Sigmoid colon (tissue), 7 donors: ENCODE results near the gene DUOXA1. TPM values are rescaled to one million over a fixed set of nuclear protein-coding genes. Genes with fewer than 3 reads are reported as not detected.

Experiments
- DNase-seq: peaks from one replicate; pipeline ENCODE4 v3.0.0-alpha.2; 2019
- H3K27ac ChIP-seq, 4 donors: fragments of 200-600 bp; sonication (generic); one replicate each; pipeline ENCODE4 v1.5.1; 2016 to 2019; ENCODE audit warnings: mild to moderate bottlenecking in 1 of 4
- H3K27me3 ChIP-seq, 3 donors: fragments of 200-600 bp; sonication (generic); one replicate each; pipeline ENCODE4 v1.5.1; 2019; ENCODE audit warnings: mild to moderate bottlenecking in 1 of 3
- H3K36me3 ChIP-seq, 4 donors: fragments of 200-600 bp; sonication (generic); one replicate each; pipeline ENCODE4 v1.5.1; 2016 to 2019
- H3K4me1 ChIP-seq, 4 donors: fragments of 200-600 bp; sonication (generic); one replicate each; pipeline ENCODE4 v1.5.1; 2017 to 2019
- H3K4me3 ChIP-seq, 4 donors: fragments of 200-600 bp; sonication (generic); one replicate each; pipeline ENCODE4 v1.5.1; 2017 to 2019; ENCODE audit warnings: mild to moderate bottlenecking in 2 of 4, moderate library complexity in 1 of 4
- H3K9me3 ChIP-seq, 4 donors: fragments of 200-600 bp in 3 of 4; sonication (generic) in 3 of 4; one replicate each; pipeline versions ENCODE4 v1.5.1 to v1.6.1; 2013 to 2019
- EP300 ChIP-seq, 4 donors: sonication (generic); formaldehyde crosslinking; IDR thresholded peaks; one replicate each; pipeline ENCODE4 v1.6.1; 2017; ENCODE audit warnings: antibody characterized with exemption in 4 of 4
- POLR2A ChIP-seq, 2 donors: fragments of 450-650 bp; IDR thresholded peaks; one replicate each; pipeline ENCODE4 v1.6.1; 2016; ENCODE audit warnings: antibody characterized with exemption in 2 of 2, mild to moderate bottlenecking in 2 of 2, moderate library complexity in 2 of 2
- POLR2AphosphoS5 ChIP-seq, 4 donors: sonication (generic); formaldehyde crosslinking; IDR thresholded peaks; one replicate each; pipeline ENCODE4 v1.6.1; 2017; ENCODE audit warnings: antibody characterized with exemption in 4 of 4
- WGBS, 2 donors: extraction: QIAGEN DNeasy Blood & Tissue Kit; methylation state at CpG; one replicate each; pipeline ENCODE4 v1.1.7; 2013; 5-methylcytosine and 5-hydroxymethylcytosine counted together
- intact Hi-C: fragments of 100-400 bp; cut with DNase I; formaldehyde crosslinking; loops from one replicate; pipeline ENCODE4 v1.15.1; 2023
- polyA plus RNA-seq, 3 donors: library from polyadenylated mRNA; stranded (reverse); fragments of 200-250 nt; gene quantifications; one replicate each; pipeline ENCODE4 v1.2.3, GENCODE V29; 2013
- total RNA-seq, 4 donors: library from RNA; depleted of rRNA; stranded (reverse); fragments of >200 nt; gene quantifications; one replicate each; pipeline ENCODE4 v1.1.0, GENCODE V29; 2016
- TF ChIP-seq, protein P1 (sequence below), 4 experiments: fragments of 450-650 bp in 3 of 4; fragments of 200-600 bp in 1 of 4; IDR thresholded peaks; one replicate each; pipeline ENCODE4 v1.5.1; 2016 to 2019; ENCODE audit warnings: antibody characterized with exemption in 4 of 4, mild to moderate bottlenecking in 3 of 4, moderate library complexity in 2 of 4
- donor health status: healthy with polysubstance abuse.
- donor health status: Bipolar disorder and iron deficiency.
- donor health status: healthy.

Gene DUOXA1
- total and polyA plus RNA-seq, 7 donors = 0.36 to 3.1 (median 1.7) TPM; not detected in 2

DNA sequence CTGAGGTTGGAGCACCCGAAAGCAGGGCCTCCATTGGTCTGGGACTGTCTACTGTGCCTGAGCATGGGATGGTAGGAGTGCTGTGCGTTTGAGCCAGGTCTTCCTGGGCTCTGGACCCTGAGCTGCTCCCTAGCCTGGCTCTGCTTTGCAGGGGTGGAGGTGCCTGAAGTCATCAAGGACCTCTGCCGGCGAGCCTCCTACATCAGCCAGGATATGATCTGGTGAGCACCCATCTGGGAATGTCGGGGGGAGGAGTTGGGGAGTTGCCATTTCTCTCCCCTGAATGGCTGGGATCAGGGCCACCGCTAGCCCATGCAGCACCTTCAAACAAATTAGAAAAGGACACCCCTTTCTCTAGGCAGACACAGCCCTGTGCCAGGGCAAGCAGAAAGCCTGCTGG is 20.8 kb upstream of the DUOXA1 start:
- Histone ChIP-seq H3K36me3 (peaks cover 0 to 7% (median 0%) of the 10 kb centered on the region in 4 donors), H3K27me3 (no peaks in the 10 kb centered on the region), H3K4me3 (no peak overlapping the region), H3K9me3 (no peaks in the 10 kb centered on the region), H3K27ac (no peak overlapping the region), H3K4me1 (no peaks in the 10 kb centered on the region)
- intact Hi-C loops = no loop called here
- TF ChIP-seq, protein P1, sequence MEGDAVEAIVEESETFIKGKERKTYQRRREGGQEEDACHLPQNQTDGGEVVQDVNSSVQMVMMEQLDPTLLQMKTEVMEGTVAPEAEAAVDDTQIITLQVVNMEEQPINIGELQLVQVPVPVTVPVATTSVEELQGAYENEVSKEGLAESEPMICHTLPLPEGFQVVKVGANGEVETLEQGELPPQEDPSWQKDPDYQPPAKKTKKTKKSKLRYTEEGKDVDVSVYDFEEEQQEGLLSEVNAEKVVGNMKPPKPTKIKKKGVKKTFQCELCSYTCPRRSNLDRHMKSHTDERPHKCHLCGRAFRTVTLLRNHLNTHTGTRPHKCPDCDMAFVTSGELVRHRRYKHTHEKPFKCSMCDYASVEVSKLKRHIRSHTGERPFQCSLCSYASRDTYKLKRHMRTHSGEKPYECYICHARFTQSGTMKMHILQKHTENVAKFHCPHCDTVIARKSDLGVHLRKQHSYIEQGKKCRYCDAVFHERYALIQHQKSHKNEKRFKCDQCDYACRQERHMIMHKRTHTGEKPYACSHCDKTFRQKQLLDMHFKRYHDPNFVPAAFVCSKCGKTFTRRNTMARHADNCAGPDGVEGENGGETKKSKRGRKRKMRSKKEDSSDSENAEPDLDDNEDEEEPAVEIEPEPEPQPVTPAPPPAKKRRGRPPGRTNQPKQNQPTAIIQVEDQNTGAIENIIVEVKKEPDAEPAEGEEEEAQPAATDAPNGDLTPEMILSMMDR (IDR thresholded peaks at IDR 0.05) = no peak
- TF ChIP-seq POLR2AphosphoS5 (IDR thresholded peaks at IDR 0.05) (no peak), EP300 (IDR thresholded peaks at IDR 0.05) (no peak), POLR2A (IDR thresholded peaks at IDR 0.05) (no peak)
- no peak for DNase-seq
- WGBS, 2 donors = 89 to 92% methylated on average over 6 of the region's 6 CpGs

DNA sequence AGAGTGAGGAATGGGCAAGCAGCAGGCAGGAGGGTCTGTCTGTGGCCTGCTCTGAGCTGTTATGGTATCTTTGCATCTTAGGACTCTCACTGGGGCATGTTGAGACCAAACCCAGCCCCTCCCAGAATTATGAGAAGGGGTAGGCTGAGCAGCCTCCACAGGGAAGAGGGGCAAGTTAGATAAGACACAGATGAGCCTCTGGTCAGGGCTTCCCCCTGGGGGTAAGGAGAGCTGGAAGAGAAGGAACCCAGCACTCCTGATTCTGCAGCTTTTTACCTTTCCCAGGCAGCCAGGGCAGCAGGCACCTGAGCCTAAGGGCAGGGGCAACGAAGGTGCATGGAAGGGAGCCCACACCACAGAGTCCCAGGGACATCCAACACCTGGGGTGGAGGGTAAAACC is 19.4 kb upstream of the DUOXA1 start:
- Histone ChIP-seq H3K36me3 (peaks cover 0 to 7% (median 0%) of the 10 kb centered on the region in 4 donors), H3K4me1 (no peaks in the 10 kb centered on the region), H3K27ac (no peak overlapping the region), H3K9me3 (no peaks in the 10 kb centered on the region), H3K27me3 (no peaks in the 10 kb centered on the region), H3K4me3 (no peak overlapping the region)
- no peak for DNase-seq
- TF ChIP-seq EP300 (IDR thresholded peaks at IDR 0.05) (no peak), POLR2AphosphoS5 (IDR thresholded peaks at IDR 0.05) (no peak), POLR2A (IDR thresholded peaks at IDR 0.05) (no peak)
- TF ChIP-seq, protein P1 (IDR thresholded peaks at IDR 0.05) = no peak
- WGBS, 2 donors = 77 to 78% methylated on average over 1 of the region's 1 CpG
- intact Hi-C loops = no loop called here

DNA sequence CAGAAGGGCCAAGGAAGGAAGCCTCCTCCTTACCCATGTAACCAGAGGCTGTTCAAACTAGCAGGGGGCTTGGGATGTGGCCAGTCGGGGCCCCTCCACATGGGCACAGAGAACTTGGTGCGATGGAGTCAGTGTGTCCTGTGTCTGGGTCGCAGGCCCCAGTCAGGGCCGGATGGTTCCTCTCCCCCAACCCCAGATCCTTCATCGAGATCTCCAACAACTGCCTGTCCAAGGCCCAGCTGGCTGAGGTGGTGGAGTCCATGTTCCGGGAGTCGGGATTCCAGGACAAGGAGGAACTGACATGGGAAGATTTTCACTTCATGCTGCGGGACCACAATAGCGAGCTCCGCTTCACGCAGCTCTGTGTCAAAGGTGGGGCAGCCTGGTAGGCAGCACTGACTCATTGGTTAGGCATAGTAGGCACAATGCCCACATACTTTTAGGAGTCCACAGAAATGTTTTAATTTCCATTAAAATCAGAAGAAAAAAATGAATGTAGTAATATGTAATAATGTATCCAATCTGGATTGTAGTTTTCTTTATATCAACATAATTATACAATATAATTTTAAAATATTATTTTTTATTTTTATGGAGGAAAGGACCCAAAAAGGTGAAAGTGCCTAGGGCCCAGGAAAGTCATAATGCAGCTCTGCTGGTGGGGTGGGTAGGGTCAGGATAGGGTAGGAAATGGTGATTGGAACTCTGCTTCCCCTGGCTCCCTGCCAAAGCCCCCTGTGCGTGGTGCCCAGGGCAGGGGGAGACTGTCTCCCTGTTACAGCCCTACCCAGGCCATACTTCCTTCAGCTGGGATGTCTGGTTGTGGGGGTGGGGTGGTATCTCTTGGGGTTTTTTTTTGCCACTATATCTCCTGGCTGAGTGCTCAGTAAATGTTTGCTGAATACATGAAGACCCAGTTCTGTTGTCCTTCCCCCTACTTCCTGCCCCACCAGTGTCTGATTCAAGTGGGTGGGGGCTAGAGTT is 18.7 kb upstream of the DUOXA1 start:
- TF ChIP-seq POLR2AphosphoS5 (IDR thresholded peaks at IDR 0.05) = no peak
- TF ChIP-seq POLR2A (IDR thresholded peaks at IDR 0.05) = no peak
- TF ChIP-seq EP300 (IDR thresholded peaks at IDR 0.05) = no peak
- TF ChIP-seq, protein P1 (IDR thresholded peaks at IDR 0.05) = no peak
- H3K4me1 ChIP-seq = no peaks in the 10 kb centered on the region
- H3K9me3 ChIP-seq = no peaks in the 10 kb centered on the region
- WGBS, 2 donors = 88 to 90% methylated on average over 12 of the region's 12 CpGs
- DNase-seq = no peak
- H3K4me3 ChIP-seq = no peak overlapping the region
- no peak overlapping the region for H3K27ac ChIP-seq
- H3K36me3 ChIP-seq = peaks cover 0 to 7% (median 0%) of the 10 kb centered on the region in 4 donors
- H3K27me3 ChIP-seq = no peaks in the 10 kb centered on the region
- intact Hi-C loops = no loop called here

DNA sequence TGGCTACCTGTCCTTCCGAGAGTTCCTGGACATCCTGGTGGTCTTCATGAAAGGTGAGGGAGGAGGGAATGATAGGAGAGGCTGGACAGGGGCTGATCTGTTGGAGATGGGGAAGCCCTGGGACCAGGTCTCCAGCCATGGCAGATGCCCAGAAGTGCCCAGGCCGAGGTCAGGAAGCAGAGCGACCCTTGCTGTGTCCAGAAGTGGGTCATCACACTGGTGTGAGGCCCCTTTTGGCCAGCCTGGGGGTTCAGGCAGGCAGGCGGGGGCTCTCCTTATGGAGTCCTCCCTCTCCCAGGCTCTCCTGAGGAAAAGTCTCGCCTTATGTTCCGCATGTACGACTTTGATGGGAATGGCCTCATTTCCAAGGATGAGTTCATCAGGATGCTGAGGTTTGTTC is 17.9 kb upstream of the DUOXA1 start:
- H3K4me1 ChIP-seq = no peaks in the 10 kb centered on the region
- no peaks in the 10 kb centered on the region for H3K27me3 ChIP-seq
- intact Hi-C loops = no loop called here
- TF ChIP-seq EP300 (IDR thresholded peaks at IDR 0.05) = no peak
- TF ChIP-seq POLR2AphosphoS5 (IDR thresholded peaks at IDR 0.05) = no peak
- TF ChIP-seq, protein P1 (IDR thresholded peaks at IDR 0.05) = no peak
- TF ChIP-seq POLR2A (IDR thresholded peaks at IDR 0.05) = no peak
- peaks cover 0 to 7% (median 0%) of the 10 kb centered on the region in 4 donors for H3K36me3 ChIP-seq
- H3K9me3 ChIP-seq = no peaks in the 10 kb centered on the region
- H3K27ac ChIP-seq = no peak overlapping the region
- H3K4me3 ChIP-seq = no peak overlapping the region
- WGBS, 2 donors = 95 to 97% methylated on average over 7 of the region's 7 CpGs
- DNase-seq = no peak
